DMS53 treated with DMSO at 0.1 percent for 48 hours (cell line): ENCODE results near the gene EXOC2.
"Not testable (repeated sequence)": the region's sequence is repeated elsewhere in the genome, so short reads cannot be mapped to it uniquely, and the experiment has no call there.

Source experiments
- DNase-seq: peaks from one replicate; lab custom pipeline; 2025; ENCODE audit not compliant: unreplicated experiment; lab: John Stamatoyannopoulos, UW

Gene EXOC2

DNA sequence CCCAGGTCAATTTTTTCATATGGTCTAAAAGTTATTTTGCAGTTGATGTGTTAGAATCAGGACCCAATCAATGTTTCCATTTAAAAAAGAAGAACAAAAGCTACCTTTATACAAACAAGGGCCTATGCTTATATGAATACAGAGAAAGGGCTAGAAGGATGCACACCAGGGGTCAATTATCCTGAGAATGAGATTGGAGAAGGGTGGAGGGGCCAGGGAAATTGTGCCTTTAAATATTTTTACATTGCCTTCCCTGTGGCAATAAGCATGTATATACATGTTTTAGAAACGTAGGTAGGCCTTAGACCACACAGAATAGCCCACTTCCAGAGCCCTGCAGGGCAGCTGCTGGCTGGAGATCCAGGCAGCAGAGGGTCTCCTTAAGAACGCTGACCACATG, 12.7 kb downstream of the EXOC2 start:
- no peak for DNase-seq

DNA sequence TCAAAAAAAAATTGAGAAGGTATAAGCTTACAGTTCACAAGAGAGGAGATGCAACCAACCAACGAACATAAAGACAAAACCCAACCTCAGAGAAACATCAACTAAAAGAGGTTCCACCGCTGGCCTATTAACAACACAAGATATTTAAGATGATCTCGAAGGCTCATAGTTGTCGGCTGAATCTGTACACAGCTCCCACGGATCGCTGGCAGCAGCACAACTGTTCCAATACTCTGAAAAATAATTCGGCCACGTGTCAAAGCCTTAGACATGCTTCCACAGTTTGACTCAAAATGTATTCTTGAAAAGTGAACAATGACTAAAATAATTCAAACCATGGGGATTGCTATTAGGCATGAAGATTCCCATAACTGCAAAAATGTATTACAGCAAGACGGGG, 13.7 kb downstream of the EXOC2 start:
- DNase-seq = no peak

DNA sequence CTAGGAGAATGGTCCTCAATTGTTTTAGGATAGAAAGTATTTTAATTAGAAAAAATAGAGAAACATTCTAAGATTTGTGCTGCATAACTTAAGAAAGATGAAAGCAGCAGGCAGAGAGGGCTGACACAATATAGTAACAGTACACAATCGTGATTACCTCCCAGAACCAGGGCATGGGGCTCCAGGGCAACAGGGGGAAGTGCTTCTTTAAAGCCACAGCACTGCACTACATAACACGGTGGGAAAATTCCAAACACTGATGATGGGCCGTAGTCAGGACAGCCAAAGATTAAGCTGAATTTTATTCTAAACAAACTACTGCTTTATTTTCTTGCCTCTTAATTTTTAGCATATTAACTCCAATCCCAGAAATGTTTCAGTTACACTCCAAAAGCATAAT, 14.4 kb downstream of the EXOC2 start:
- no peak for DNase-seq

DNA sequence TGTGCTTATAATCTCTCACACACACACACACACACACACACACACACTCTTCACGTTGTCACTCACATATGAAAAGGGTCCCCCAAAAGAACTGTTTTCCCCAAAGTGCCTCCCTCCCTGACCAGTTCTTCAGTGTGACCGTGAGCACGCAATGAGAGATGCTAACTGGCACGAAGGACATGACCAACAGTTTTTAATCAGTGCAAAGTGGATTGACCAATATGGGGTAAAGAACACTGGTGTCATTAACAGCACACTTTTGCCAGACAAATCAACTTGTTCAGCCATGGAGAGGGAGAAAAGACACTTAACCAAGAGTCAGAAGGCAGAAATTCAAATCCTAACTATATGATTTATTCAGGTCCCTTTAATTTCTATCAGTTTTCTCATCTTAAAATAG, 15.0 kb downstream of the EXOC2 start:
- no peak for DNase-seq

DNA sequence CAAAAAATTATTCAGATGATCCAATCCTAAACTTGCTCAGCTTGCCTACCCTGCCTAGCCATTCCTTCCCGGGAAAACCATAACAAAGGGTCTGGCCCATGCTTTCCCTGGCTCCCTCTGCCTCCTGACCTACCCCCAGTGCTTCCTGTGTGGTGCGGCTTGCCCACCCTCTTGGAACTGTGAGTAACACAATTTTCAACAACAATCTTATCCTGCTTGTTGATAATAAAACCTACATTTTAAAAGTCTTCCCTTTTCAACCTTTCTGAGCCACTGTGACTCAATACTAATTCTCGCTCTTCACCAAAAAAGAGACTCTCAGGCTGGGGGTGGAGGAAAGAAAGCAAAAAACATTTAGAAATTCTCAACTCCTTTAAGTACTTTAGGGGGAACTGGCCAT, 18.0 kb downstream of the EXOC2 start:
- no peak for DNase-seq

DNA sequence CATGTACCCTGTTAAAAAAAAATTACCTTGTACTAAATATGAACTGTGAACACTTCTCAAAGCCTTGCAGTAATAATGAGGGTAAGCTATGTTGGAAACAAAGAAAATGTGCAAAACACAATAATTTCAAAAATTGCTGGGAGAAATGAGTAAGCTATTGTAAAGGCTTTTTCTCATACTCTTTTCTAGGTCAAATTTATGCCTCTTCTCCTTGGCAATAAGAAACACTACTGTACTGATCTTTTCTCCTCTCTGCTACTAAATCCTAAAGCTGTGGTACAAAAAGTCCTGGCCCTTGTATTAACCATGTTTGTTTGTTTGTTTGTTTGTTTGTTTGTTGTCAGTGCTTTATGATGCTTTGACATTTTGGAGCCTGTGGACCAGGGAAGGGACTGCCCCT, 18.5 kb downstream of the EXOC2 start:
- DNase-seq = no peak

DNA sequence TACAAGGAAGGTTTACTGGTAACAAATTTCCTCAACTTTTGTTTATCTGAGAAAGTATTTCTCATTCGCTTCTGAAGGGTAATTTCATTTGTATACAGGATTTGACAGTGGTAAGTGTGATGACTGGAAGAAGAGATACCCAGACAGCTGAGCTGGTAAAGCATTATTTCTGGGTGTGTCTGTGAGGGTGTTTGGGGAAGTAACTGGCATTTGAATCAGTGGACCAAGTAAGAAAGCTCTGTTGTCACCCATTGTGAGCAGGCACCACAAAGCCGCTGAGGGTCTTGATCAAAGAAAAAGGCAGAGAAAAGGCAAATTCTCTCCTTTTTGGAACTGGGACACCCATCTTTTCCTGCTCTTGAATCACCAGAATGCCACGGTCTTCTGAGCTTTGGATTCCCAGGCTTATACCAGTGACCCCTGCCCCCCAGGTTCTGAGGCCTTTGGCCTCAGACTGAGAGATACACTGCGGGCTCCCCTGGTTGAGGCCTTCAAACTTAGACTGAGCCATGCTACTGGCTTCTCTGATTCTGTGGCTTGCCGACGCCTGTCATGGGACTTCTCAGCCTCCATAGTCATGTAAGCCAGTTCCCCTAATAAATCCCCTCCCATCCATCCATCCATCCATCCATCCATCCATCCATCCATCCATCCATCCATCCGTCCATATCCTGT, 25.5 kb downstream of the EXOC2 start:
- no peak for DNase-seq

DNA sequence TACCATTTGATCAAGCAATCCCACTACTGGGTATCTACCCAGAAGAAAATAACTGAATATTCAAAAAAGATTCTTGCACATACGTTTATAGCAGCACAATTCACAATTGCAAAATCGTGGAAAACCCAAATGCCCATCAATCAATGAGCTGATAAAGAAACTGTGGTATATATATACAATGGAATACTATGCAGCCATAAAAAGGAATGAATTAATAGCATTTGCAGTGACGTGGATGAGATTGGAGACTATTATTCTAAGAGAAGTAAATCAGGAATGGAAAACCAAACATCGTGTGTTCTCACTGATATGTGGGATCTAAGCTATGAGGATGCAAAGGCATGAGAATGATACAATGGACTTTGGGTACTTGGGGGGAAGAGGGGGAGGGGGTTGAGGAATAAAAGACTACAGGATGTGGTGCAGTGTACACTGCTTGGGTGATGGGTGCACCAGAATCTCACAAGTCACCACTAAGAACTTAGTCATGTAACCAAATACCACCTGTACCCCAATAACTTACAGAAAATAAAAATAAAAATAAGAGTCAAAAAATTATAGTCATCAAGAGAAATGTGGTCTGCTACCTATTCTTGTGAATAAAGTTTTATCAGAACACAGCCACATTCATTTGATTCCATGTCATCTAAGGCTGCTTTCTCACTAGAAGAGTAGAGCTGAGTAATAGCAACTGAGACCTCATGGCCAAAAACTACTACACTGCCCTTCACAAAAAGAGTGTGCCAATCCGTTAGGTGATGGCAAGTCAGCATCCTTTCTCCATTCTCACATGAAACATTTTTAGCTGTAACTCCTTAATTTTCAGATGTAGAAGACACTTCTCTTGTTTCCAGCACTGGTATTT, 27.3 kb downstream of the EXOC2 start:
- no peak for DNase-seq

DNA sequence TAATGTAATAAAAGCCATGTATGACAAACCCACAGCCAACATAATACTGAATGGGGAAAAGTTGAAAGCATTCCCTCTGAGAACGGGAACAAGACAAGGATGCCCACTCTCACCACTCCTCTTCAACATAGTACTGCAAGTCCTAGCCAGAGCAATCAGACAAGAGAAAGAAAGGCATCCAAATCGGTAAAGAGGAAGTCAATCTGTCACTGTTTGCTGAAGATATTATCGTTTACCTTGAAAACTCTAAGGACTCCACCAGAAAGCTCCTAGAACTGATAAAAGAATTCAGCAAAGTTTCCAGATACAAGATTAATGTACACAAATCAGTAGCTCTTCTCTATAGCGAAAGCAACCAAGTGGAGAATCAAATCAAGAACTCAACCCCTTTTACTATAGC, 29.2 kb downstream of the EXOC2 start:
- DNase-seq = not testable (repeated sequence)

DNA sequence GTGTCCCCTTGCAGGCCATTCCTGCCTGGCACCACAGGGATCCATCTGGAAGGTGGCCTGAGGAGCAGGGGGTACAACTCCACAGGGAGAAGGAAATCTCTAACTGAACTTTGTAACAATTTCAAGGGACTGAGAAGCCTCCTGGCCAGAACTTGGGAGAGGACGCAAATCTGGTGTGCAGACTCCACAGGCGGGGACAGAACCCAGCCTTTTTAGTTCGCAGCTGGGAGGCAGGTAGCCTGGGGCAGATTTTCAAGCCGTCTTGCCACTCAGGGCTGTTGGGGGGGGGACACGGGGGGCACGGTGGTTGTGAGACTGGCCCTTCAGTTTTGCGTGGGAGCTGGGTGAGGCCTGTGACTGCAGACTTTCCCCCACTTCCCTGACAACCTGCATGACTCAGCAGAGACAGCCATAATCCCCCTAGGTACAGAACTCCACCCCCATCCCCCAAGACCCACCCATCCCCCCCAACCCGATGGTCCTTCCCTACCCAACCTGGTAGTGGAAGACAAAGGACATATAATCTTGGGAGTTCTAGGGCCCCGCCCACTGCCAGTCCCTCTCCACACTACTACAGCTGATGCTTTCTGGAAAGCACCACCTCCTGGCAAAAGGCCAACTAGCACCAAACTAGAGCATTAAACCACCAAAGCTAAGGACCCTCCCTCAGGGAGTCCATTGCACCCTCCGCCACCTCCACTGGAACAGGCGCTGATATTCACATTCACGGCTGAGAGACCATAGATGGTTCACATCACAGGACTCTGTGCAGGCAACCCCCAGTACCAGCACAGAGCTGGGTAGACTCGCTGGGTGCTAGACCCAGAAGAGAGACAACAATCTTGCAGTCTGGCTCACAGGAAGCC, 33.0 kb downstream of the EXOC2 start:
- no peak for DNase-seq

DNA sequence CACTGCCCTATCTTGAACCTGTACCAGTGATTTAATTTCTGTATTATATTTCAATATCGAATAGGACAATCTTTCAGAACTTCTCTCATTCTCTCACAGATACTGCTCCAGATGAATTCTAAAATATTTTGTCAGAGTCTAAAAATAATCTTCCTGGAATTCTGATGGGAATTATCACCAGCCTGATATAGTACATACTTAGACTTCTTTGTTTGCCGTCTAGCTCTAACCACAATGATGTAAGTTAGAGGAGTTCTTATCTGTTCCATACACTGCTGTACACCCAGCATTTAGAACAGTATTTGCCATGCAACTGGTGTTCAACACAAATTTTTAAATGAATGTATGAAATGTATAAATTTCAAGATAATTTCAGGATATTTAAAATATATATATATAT, 34.7 kb downstream of the EXOC2 start:
- no peak for DNase-seq

DNA sequence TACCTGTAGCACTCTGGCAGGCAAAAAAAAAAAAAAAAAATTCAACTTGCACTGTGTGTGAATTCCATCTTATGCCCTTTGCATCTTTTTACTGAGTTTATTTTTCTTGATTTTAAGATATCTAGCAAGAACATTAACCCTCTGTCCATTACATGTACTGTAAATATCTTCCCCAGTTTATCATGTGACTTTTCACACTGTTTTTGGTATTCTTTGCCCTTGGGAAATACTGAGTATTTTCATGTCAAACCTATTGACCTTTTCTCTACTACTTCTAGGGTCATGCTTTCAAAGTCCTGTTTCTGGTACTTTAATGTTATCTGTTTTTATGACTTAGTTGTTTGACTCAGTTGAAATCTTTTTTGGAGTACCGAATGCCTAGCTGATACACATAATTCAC, 35.2 kb downstream of the EXOC2 start:
- no peak for DNase-seq

DNA sequence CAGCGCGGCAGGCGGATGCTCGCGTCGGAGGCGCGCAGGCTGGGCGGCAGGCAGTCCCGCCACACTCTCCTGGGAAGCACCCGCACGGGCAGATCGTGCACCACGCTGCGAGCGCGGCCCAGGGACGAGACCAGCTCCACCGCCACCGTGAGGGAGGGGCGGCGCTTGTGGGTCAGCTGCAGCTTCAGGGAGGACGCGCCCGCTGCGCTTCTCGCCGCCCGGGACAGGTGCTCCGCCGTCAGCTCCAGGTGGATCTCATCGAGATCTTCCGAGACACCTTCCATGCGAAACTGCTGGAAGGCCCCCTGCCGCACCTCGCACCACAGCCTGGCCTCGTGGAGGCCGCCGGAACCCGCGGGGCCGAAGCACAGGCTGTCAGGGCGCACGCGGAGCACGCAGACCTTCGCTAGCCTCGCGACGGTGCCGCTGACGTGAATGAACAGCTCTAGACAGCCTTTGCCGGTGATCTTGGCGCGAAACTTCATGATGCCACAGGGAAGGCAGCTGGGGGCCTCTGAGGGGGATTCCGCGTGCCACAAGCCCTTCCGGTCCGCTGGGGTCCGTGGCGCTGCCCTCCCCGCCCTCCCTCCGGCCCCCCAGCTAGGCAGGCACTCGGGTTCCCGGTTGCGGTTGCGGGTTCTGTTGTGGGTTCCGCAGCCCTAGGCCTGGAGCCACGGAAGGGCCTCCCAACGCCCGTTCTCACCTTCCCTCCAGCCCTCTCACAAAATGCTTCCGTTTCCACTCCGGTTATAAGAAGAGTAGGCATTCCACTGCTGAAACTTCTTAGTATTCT, 36.3 kb downstream of the EXOC2 start, which contains the start of gene HUS1B:
Gene HUS1B, minus strand, starts transcription at position 641 of the 793 bp plus-strand sequence. Its CDS starts 156 bp downstream, at position 485.
- no peak for DNase-seq

DNA sequence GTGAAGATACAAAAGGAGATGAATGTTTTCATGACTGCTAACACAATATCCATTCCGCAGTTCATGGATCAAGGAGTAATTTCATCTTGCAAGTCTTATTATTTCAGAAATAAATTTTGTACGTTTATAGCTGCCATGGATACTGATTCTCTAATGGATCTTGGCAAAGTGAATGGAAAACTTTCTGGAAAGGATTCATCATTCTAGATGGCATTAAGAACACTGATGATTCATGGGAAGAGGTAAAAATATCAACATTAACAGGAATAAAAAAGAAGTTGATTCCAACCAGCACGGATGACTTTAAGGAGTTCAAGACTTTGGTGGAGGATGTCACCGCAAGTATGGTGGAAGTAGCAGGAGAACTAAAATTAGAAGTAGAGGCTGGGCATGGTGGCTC, 38.8 kb downstream of the EXOC2 start:
- DNase-seq = no peak

DNA sequence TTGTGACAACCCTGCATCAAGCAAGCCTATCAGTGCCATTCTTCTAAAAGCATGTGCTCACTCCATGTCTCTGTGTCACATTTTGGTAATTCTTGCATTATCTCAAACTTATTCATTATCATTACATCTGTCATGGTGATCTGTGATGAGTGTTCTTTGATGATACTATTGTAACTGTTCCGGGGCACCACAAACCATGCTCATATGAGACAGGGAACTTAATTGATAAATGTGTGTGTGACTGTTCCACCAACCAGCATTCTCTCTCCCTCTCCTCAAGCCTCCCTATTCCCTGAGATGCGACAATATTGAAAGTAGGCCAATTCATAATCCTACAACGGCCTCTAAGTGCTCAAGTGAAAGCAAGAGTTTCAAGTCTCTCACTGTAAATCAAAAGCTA, 40.1 kb downstream of the EXOC2 start:
- no peak for DNase-seq

DNA sequence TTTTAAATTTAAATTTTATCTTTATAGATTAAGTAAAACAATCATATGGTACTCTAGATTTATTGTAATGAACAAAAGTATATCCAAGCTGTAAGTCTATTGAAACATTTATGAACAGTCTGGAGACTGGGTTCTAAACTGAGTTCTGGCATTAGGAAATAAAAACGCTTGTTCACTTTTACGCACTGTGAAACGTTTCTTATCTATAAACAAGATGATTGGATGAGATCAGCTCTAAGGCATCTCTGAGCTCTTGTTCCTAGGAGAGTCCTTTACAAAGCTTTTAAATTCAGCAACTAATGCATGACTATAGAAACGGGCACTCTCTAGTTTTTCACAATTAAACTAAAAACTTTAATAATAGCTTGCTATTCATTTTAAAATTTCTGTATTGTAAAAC, 42.8 kb downstream of the EXOC2 start:
- DNase-seq = no peak

DNA sequence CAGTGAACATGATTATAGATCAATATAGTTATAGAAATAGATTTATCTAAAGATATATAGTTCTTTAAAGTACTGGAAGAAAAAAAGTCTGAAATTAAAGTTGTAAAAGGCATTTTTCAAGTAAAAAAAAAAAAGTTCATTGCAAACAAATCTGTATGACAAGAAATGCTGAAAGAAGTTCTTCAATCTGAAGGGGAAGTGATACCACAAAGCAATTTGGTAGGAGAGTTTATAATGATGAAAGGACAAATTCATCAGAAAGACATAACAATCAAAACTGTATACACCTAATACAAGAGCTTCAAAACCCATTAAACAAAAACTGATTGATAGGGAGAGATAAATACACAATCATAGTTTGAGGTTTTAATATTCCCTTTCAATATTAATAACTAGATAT, 50.1 kb downstream of the EXOC2 start:
- DNase-seq = no peak

DNA sequence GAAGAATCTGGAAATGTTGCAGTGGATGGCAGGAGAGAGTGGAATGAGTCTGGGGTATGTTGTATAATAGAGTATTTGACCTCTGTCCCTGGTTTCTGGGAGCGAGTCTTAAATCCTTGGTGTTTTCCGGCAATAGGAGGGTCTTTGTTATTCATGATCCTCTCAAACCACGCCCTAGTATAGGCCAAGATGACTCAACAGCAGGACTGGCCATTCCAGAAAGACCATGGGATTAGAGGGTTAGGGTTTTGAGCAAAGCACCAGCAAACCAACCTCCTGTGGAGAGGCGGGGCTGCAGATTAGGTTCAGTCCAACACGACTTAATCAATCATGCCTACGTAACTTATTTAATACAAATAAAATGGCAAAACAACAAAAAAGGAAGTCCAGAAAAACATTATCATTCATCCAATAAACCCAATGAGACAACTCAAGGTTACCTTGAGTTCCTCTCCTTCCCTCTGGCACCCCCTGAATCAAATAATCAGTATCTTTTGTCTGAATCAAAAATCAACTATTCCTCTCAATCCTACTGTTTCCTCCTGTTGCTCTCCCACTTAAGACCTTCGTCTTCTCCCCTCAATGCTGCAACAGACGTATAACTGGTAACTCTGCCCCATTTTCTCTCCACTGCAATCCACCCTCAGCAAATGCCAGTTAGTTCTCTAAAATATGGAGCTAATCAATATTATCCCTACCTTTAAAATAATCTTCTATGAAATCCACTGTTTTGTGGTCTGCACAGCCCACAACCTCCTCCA, 51.5 kb downstream of the EXOC2 start:
- no peak for DNase-seq

DNA sequence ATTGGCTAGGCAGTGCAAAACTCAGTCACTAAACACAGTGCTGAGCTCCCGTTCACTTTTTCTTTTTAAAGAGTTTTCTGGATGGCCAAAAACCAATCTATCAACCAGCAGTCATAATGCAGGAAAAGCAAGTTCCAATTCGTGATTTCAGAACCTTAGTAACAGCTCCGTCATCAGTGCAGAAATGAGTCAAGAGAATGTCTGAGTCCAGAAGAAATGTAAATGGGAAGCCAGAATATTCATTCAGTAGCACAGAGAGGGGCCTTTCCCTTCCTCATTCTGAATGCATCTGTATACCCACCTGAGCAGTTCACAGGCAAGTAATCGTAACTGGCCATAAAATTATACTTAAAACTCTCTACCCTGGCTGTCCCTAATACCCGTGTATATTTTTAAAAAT, 56.5 kb downstream of the EXOC2 start:
- DNase-seq = no peak

DNA sequence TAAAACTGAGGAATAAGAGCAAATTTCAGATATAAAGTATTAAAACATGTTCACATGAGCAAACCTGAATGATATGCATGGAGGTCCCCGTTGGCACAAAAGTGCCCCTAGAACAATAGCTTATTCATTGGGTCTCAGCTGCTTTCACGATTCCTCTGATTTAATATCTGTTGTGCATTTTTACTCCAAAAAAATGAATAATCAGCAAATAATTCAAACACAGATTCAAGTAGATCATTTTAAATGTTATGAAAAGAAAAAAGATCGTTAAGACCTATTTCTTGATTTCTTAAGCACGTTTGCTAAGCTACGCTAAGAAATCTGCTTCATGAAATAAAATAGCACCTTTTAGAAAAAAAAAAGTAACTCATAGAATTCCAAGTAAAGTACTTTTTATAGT, 57.7 kb downstream of the EXOC2 start:
- no peak for DNase-seq
